ENCODE measurements around the gene IL22RA1.

Gene IL22RA1, protein sequence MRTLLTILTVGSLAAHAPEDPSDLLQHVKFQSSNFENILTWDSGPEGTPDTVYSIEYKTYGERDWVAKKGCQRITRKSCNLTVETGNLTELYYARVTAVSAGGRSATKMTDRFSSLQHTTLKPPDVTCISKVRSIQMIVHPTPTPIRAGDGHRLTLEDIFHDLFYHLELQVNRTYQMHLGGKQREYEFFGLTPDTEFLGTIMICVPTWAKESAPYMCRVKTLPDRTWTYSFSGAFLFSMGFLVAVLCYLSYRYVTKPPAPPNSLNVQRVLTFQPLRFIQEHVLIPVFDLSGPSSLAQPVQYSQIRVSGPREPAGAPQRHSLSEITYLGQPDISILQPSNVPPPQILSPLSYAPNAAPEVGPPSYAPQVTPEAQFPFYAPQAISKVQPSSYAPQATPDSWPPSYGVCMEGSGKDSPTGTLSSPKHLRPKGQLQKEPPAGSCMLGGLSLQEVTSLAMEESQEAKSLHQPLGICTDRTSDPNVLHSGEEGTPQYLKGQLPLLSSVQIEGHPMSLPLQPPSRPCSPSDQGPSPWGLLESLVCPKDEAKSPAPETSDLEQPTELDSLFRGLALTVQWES

DNA sequence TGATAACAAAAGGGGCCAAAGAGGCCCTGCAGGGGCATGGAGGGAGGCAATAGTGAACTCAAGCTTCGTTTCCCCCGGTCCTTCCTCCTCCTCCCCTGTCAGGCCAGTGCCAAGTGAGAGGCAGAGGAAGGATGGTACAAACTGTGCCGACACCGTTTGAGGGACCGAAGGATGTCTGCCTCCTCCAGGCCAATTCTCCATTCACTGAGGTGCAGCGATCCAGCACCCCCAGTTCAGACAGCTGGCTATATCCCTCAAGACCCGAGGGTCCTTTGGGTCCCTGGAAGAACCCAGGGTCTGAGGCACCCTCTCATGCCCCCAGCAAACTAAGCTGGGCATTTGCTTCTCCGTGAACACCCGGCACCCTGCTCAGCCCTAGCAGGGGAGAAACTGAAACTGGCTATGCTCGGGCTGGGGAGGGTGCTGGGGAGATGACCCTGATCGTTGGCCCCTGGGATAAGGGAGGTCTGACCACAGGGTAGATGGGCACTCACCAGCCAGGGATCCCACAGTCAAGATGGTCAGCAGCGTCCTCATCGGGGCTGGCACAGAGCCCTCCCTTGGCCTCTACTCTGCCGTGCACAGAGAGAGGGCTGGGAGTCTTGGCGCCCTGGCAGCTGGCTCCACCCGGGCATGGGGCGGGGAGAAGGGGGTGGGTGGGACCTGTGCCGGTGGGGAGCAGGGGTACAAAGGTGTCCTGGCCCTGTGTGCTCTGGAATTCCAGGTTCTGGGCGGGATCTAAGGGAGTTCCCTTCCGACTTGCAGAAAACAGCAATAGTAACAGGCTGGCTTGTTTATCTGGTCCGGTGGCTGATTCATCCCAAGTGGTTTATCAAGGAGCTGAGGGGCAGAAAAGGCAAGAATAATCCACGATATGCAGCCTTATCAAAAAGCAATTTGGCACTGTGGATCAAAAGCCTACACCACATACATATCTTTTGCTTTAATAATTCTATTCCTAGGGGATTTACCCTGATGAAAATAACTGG is at the start of gene IL22RA1:
IL22RA1 (minus strand) TSS at position 595 of the 989 bp plus-strand sequence; CDS start at position 537, 58 bp downstream.
- DNase-seq = no peak

DNA sequence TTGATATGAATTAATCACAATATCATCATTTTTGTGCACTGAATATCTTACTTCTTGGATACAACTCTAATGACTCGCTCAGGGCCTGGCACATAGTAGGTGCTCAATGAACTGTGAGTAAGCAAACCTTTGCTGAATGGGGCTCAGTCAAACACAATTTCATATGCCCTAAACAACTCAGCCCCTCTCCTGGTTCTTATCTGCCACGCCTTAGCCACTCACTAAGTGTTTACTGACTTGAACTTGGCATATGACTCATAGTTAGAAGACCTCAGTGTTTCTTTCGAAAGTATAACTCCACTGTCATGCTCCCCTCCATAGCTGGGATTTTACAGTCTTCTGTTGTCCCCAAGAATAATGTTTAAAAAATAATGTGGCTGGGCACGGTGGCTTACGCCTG is 48.9 kb upstream of the IL22RA1 start:
- no peak for DNase-seq

DNA sequence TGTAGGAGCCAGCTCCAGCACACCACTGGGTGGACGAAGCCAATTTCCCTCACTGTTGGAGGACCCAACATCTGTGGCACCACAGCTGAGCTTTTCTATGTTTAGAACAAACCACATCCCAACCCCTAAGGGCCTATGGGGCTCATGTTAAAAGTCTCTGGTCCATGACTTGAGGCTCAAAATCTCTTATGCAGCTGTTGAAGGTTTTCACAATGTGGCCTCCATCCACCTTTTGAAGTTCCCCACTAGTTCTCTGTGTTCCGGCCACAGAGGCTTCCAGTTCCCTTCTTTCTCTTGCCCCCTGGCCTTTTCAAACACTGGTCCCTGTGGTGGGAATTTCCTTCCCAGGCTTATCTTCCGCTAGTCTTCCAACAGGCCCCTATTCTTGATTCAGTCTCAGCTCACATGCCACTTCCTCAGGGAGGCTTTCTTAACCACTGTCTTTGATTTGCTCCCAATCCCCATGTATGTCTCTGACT is 48.1 kb upstream of the IL22RA1 start:
- DNase-seq = no peak

DNA sequence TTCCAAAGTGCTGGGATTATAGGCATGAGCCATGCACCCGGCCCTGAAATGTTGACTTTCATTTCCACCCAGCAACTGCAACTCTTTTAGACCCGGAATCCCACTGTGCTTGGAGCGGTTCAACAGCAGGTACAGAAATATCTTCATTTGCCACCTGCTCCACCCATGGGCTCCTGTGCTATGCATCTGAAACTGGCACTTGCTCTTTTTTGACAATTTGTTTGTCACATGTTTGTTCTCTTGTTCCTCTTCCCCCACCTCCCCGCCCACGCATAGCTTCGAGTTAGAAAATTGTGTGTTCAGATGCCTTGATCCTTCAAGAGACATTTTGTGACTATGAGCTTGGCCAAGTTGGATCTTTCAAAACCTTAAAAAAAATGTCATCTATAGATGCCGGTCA is 46.6 kb upstream of the IL22RA1 start:
- DNase-seq = no peak

DNA sequence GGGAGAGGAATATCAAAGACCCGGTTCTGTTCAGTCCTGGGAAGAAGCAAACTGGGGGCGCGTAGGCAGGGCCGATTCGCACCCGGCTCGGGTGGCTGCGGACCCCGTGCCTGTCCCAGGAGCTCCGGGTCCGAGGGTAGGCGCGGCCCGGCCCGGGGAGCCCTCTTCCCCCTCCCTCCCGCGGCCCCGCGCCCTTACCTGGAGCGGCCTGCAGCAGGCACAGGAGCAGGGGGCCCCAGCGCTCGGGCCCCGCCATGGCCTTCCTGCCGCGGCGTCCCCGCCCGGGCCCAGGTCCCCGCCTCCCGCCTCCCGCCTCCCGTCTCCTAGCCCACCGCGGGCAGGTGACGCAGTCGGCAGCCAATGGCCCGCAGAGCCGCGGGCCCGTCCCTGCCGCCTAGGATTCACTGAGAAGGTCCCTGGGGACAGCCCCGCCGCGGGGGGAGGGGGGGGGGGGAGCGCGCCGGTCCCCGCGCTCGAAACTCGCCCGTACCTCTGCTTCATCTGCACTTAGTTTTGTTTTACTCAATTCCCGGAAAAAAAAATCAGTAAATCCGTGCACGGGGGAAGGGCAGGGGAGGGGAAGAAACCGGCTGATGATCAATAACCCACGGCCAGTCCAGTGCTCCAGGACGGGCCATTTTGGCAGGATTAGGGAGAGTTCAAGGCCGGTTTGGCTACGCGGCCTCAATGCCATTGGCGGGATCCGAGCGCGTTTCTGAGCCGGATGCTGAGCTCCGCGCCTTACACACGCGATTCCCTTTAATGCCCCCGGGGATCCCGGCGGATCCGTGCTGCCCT is 44.3 kb upstream of the IL22RA1 start, which contains the start of gene IFNLR1:
IFNLR1 (minus strand) TSS at position 297 of the 798 bp plus-strand sequence; CDS start at position 256, 41 bp downstream.
- DNase-seq = peak; percentile 89 to 92

DNA sequence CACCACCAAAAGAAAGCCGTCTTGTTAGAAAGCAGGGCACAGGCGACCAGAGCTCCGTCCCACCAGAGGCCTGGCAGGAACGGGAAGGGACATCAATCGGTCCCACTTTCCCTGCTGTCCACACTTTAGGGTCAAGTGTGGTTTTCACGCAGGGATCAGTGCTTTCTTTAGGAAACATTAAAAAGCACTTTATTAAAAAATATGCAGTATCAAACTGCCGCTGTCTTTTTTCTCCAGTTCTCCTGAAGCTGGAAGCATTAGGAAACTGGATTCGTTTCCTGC is 43.7 kb upstream of the IL22RA1 start:
- DNase-seq = no peak

DNA sequence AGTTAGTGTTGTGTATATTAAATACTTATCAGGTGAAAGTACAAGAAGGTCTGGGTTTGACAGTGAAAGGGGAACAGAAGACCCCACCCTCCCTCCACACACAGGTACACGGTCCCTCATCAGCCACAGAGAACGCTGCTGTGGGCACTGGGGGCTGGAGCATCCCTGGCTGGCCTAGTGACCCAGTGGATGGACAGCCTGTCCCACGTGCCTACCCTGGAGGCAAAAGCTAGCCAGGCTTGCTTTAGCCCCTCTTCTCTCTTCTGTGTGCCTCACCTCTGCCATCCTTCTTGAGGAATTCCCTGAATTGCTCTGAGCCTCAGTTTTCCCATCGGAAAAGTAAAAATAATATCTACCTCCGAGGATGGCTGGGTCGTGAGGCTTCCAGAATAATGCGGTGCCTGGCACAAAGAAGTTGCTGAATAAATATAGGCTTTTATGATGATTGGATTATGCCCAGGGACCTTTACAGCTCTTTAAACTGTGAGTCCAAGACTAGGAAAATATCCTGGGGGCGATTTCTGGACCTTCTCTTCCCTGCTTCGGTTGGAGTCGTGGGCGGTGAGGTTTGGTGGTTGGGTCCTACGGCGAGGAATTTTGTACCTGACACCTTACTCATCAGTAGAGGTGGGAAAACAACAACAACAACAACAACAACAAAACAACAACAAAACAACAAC is 43.2 kb upstream of the IL22RA1 start:
- DNase-seq = no peak

DNA sequence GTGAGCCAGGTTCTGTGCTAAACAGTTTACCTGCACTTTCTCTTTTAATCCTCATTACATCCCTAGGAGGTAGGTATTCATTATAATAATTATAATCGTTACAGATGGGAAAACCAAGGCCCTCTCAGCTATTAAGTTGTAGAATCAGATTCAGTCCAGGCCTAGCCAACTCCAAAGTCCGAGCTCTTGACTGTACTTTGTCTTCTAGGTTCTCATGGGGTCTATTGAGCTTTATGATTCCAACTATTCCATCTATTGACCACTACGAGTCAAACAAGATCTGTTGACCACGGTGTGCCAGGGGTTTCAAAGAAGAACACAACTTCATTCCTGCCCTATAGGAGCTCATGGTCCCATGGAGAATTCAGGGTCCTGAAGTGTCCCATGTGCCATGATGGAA is 42.1 kb upstream of the IL22RA1 start:
- no peak for DNase-seq

DNA sequence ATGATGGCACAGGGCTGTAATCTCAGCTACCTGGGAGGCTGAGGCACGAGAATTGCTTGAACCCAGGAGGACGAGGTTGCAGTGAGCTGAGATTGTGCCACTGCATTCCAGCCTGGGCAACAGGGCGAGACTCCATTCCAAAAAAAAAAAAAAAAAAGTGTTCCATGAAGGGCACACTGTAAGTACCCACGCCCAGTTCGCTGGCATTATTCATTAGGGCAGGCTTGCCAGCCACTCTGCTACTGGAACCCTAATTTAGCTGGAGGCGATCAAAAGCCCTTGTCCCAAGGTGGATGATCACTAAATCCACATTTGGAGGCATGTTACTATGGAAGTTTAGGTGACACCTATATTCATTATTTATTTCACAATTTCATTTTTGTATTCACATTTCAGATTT is 39.1 kb upstream of the IL22RA1 start:
- no peak for DNase-seq

DNA sequence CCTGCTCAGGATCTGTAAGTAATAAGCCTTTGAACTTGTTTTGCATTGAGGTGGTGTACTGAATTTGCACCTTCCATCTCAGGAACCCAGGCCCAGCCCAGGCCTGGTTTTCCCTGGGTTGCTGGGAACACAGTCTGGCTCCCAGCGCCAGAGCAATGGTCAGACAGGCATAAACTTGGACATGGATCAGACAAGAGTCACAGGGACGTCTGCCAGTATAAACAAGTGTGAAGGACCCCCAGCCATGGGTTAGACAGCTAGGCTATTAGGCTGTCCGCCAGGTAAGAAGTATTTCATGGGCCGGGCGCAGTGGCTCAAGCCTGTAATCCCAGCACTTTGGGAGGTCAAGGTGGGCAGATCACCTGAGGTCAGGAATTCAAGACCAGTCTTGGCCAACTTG is 38.7 kb upstream of the IL22RA1 start:
- DNase-seq = no peak

DNA sequence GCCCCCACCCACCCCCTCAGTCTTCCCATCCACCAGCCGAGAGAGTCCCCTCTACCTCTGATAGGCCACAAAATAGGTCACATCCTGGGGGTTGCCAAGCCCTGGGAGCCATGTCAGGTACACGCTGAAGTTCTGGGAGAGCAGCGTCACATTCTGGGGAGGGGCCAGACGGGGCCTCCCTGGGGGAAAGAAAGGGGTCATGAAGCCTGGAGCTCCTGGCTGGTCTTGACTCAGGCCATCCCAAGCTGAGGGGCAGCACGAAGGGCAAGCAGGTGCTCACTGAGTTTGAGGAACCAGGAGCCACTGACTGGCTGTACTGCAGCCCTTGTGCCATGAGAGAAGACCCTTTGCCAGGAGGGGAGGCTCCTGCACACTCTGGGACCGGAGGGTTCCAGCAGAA is 37.7 kb upstream of the IL22RA1 start:
- DNase-seq = no peak

DNA sequence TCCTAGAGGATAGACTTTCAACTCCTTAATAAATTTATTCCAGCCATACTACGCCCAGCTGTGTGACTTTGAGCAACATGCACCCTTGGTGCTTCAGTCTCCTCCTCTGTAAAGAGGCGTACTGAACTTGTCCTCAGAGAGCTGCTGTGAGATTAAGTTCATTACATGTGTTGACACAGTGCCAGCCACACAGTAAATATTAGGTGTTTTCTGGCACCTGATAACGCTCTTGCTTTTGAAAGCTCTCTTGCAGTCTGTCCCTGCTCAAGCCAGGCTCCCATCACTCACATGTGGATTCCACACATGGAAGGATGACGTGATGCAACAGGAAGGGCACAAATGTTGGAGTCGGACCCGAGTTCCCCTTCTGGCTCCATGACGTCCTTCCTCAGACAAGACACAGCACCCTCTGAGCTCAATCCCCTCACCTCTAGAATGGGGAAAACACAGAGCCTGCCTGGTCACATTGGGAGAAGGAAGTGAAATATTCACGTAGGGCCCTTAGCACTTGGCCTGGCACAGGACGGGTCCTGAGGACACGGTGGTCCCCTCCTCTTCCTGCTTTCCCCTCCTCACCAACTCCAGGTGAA is 36.4 kb upstream of the IL22RA1 start:
- DNase-seq = no peak

DNA sequence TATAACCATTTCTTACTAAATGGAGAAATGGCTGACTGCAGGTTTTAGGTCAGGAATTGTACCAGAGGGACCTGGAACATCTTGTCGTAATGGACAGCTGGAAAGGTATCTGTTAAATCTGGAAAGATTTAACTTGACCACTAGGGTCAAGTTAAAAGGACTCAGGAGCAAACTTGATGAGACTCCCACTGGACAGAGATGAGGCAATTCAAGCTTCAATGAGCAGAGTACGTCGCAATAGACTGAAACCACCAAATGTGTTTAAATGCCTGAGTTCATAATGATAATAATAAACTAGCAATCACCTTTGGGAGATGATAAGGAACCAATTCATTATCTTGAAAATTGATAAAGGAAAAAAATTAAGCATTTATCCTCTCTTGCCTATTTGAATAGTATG is 35.5 kb upstream of the IL22RA1 start:
- no peak for DNase-seq

DNA sequence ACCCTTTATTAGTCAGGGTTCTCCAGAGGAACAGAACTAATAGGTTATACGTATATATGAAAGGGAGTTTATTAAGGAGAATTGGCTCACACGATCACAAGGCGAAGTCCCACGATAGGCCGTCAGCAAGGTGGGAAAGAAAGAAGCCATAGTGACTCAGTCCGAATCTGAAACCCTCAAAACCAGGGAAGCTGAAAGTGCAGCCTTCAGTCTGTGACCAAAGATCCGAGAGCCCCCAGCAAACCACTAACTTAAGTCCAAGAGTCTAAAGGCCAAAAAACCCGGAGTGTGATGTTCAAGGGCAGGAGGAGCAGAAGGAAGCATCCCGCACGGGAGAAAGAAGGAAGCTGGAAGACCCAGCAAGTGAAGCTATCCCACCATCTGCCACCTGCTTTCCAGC is 34.2 kb upstream of the IL22RA1 start:
- DNase-seq = no peak

DNA sequence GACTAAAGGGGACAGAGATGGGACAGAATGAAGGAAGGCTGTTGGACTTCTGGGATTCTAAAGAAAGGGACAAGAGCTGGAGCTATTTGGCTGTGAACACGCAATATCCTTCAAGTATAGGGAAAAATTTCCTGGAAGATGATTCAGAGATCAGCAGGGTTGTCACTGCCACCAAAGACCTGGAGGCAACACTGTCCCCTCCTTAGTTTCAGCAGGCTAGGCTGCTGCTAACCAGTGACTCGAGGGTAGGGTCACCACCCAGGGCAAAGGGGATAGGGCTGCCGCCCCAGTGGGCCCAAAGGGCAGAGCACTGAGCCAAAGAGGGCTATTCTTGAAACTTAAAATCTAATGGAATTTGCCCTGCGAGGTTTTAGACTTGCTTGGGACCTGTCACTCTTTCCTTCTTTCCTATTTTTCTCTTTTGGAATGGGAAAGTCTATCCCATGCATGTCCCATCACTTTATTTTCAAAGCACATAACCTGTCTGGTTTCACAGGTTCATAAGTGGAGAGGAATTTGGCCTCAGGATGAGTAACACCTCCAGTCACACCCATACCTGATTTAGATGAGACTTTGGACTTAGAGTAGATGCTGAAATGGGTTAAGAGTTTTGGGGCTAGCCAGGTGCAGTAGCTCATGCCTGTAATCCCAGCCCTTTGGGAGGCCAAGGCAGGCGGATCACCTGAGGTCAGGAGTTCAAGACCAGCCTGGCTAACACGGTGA is 32.3 kb upstream of the IL22RA1 start:
- DNase-seq = no peak

DNA sequence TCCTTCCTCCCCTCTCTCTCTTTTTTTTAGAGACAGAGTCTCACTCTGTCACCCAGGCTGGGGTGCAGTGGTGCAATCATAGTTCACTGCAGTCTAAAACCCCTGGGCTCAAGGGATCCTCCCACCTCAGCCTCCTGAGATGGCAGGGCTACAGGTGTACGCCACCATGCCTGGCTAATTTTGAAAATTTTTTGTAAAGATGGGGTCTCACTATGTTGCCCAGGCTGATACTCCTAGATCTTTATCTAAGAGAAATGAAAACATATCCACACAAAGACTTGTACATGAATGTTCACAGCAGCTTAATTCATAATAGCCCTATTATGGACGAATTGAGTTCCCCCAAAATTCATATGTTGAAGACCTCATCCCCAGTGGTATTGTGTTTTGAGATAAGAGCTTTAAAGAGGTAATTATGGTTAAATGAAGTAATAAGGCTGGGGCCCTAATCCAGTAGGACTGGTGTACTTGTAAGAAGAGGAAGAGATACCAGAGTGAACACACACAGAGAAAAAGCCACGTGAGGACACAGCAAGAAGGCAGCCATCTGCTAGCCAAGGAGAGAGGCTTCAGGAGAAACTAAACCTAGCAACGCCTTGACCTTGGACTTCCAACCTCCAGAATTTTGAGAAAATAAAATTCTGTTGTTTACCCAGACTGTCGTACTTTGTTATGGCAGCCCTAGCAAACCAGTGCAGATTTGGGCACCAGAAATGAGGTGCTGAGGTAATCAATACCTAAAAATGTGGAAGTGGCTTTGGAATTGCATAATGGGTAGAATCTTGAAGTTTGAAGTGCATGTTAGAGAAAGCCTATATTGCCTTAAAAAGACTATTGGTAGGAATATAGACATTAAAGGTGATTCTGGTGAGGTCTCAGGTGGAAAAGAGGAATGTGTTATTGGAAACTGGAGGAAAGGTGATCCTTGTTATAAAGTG is 31.0 kb upstream of the IL22RA1 start:
- DNase-seq = no peak

DNA sequence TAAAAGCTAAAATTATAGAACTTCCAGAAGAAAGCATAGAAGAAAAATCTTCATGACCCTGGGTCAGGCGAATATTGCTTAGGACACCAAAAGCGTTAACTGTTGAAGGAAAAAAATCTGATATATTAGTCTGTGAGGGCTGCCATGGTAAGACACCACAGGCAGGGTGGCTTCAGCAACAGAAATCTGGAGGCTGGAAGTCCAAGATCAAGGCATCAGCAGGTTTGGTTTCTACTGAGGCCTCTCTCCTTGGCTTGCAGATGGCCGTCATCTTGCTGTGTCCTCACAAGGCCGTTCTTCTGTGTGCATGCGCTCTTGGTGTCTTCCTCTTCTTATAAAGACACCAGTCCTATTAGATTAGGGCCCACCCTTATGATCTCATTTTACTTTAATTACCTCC is 29.7 kb upstream of the IL22RA1 start:
- no peak for DNase-seq

DNA sequence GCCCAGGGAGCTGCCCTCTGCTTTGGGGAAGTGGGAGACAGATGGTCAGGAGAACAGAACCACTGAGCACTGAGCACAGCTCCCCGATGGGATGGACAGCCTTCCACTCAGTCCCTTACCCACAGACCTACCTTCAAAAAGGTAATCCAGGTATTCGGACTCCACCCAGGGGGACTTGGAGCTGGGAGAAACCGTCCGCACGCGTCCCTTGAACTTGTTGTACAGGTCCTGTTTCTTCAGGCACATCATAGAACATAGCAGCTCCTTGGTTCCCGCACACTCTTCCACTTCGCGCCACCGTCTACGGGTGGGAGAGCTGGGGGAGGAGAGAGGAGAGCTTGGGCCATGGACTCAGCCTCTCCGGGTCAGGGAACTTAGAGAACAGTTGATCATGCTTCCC is 26.3 kb upstream of the IL22RA1 start:
- no peak for DNase-seq

DNA sequence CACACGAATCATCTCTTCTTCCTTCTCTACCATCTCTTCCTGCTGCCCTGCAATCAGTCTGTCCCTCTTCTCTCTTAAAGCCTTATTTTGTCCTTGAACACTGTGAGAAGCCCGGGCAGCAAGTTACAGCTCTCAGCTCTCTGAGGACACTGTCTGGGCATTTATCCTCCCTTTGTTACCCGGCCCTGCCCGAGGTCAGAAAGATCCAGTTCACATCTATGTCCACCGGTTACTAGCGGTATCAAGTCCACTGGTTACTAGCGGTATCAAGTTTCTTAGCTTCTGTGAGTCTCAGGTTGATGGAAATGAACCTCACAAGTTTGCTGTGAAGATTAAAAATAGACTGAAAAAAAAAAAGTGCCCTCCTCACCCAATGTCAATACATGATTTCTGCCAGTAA is 25.3 kb upstream of the IL22RA1 start:
- DNase-seq = no peak

DNA sequence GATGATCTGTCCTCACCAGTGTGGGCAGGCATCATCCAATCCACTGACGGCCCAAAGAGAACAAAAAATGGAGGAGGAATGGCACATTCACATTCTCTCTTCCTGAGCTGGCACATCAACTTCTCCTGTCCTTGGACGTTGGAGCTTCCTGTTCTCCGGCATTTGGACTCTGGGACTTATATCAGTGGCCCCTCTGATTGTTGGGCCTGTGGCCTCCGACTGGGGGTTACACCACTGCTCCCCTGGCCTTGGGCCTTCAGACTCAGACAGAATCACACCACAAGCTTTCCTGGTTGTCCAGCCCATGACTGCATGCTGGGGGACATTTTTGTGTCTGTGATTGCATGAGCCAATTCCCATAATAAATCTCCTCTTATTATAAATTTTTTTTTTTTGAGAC is 24.1 kb upstream of the IL22RA1 start:
- DNase-seq = no peak

Data from NCI-H2081 (cell line).